A549 treated with AZD2906 at 1 μM for 4 hours (cell line): ENCODE results near the gene RASGEF1B. TPM values are rescaled to one million over a fixed set of nuclear protein-coding genes. Genes with fewer than 3 reads are reported as not detected.

ENCODE experiments used
- total RNA-seq: library from RNA; stranded (reverse); fragments of 200-300 nt; extraction: Qiagen RNA extraction; gene quantifications from 5 replicates; pipeline ENCODE4 v1.2.3, GENCODE V29; 2022

Gene RASGEF1B
- total RNA-seq, result 0.03 to 0.06 TPM in 2 of 5 replicates, not detected in the others

DNA sequence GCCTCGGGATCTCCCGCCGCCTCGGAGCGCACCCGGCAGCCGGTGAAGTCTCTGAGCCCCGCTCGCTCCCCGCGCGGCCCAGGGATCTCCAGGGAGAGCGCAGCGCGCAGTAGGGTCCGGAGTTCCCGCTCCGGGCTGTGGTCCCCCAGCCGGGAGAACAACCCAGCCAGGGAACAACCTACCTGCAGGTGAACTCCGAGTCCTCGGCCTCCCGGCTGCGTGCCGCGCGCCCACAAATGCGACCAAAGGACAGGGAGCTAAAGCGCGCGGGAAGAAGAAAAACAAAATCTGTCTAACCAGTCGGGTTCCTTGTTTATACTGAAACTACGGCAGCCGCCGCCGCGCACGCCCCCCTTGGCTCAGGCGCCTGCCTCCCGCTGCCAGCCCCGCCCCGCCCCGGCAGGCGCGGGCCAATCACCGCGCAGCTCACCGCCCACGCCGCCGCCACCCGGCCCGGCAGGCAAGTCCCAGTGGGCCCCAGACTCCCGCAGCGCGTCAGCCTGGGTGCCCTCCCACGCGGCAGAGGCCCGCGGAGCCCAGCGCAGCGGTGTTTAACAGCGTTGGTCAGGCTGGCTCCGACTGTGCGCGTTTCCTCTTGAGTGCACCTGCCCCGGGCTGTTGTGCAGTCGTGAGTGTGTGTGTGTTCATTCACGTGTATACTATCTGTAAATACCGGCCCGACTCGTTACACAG is at the start of gene RASGEF1B:
Gene RASGEF1B (minus strand): TSS at position 320 of the 693 bp plus-strand sequence. CDS start 12,399 bp downstream, outside the sequence.

